Panc1 (cell line): ENCODE results near the gene GFRA3. TPM values are rescaled to one million over a fixed set of nuclear protein-coding genes. Genes with fewer than 3 reads are reported as not detected.
A peak's percentile ranks its signal among the peaks of the same experiment; 100 is the strongest.

Source experiments
- ATAC-seq: fragments of 200-7000 bp; cut with Tn5 transposase; 2 replicates; pipeline ENCODE4 v1.9.1; 2020; ENCODE audit warnings: mild to moderate bottlenecking, moderate library complexity
- BruUV-seq: library from RNA; stranded (reverse); fragments of 400-500 nt; replicated peaks from 2 replicates; lab custom pipeline; 2021; lab: Mats Ljungman, UMichigan
- CTCF ChIA-PET: fragments of 300-600 bp; sonication (Branson Sonifier 250); formaldehyde crosslinking; loops from one replicate; lab custom pipeline; 2022; ENCODE audit warnings: antibody characterized with exemption; lab: Charles Lee
- POLR2A ChIA-PET: fragments of 300-600 bp; sonication (Branson Sonifier 250); formaldehyde crosslinking; loops from one replicate; lab custom pipeline; 2022; ENCODE audit warnings: antibody characterized with exemption; lab: Charles Lee
- DNase-seq: peaks from one replicate; pipeline ENCODE4 v3.0.0-alpha.2; 2010; ENCODE audit warnings: low read depth, low spot score
- H3K27ac ChIP-seq: 2 replicates; pipeline ENCODE4 v1.5.1; 2011; ENCODE audit warnings: mild to moderate bottlenecking, low read length, inconsistent platforms
- H3K27me3 ChIP-seq: fragments of 200-500 bp; sonication (Bioruptor generic); 2 replicates; pipeline ENCODE4 v1.6.0; 2014; ENCODE audit warnings: low read length, inconsistent platforms; ENCODE audit not compliant: control insufficient read depth, insufficient read depth
- H3K36me3 ChIP-seq: fragments of 200-500 bp; sonication (Bioruptor generic); 2 replicates; pipeline ENCODE4 v1.5.1; 2014; ENCODE audit warnings: inconsistent platforms, mild to moderate bottlenecking, low read length, moderate library complexity; ENCODE audit not compliant: control insufficient read depth, insufficient read depth
- H3K4me1 ChIP-seq: 2 replicates; pipeline ENCODE4 v1.5.1; 2011; ENCODE audit warnings: inconsistent platforms, mild to moderate bottlenecking, low read length, moderate library complexity; ENCODE audit not compliant: control insufficient read depth, insufficient read depth
- H3K4me3 ChIP-seq, 2 experiments: 2 replicates each; pipeline ENCODE4 v1.5.1; 2011 to 2012; ENCODE audit warnings: low read depth in 2 of 2, low read length in 2 of 2, mild to moderate bottlenecking in 2 of 2, inconsistent platforms in 1 of 2, moderate library complexity in 1 of 2
- H3K9me3 ChIP-seq: fragments of 200-500 bp; sonication (Bioruptor generic); 2 replicates; pipeline ENCODE4 v1.5.1; 2014; ENCODE audit warnings: low read depth, mild to moderate bottlenecking, inconsistent platforms, low read length, moderate library complexity; ENCODE audit not compliant: control insufficient read depth, insufficient read depth
- CTCF ChIP-seq: fragments of 450-650 bp; IDR thresholded peaks from 2 replicates; pipeline ENCODE4 v1.5.1; 2017; ENCODE audit warnings: mild to moderate bottlenecking
- POLR2AphosphoS5 ChIP-seq: IDR thresholded peaks from 2 replicates; pipeline ENCODE4 v1.6.1; 2012; ENCODE audit warnings: mild to moderate bottlenecking, low read depth, low read length, moderate library complexity
- REST ChIP-seq, 2 experiments: IDR thresholded peaks; 2 replicates each; pipeline ENCODE4 v1.6.1; 2011 to 2012; ENCODE audit warnings: low read depth in 2 of 2, control low read depth in 1 of 2, low read length in 1 of 2, mild to moderate bottlenecking in 1 of 2, moderate library complexity in 1 of 2; ENCODE audit not compliant: insufficient read depth in 1 of 2
- SIN3A ChIP-seq: IDR thresholded peaks from 2 replicates; pipeline ENCODE4 v1.6.1; 2012; ENCODE audit warnings: low read depth, mild to moderate bottlenecking, low read length, moderate library complexity, borderline replicate concordance; ENCODE audit not compliant: insufficient read depth
- TCF7L2 ChIP-seq: IDR thresholded peaks from 2 replicates; pipeline ENCODE4 v1.6.1; 2011; ENCODE audit warnings: mild to moderate bottlenecking, low read depth, low read length, inconsistent platforms
- in situ Hi-C: cut with HindIII; loops from 2 replicates; pipeline ENCODE4 v1.10.0; 2016; ENCODE audit warnings: low sequenced_read_pairs, low pct_unique_long_range_greater_than_20kb
- intact Hi-C: fragments of 100-400 bp; cut with micrococcal nuclease; formaldehyde crosslinking; loops from one replicate; pipeline ENCODE4 v1.10.0; 2022; ENCODE audit not compliant: unreplicated experiment
- total RNA-seq: library from RNA; stranded (reverse); gene quantifications from one replicate; pipeline ENCODE4 v1.2.1, GENCODE V29; 2021; ENCODE audit not compliant: unreplicated experiment

The GFRA3 gene
- total RNA-seq, 1 experiment from 2014 or later = 1.5 TPM

GRCh38 chr5:138212828-138213160, 61.6 kb downstream of the GFRA3 start:
- no peak for DNase-seq
- ChIA-PET CTCF (interaction anchor here (1.0 kb wide), 1 partner anchor 139 kb away, joined by 8 read pairs; the partner anchor contains the start of gene KDM3B), POLR2A (interaction anchor here (0.6 kb wide), 2 partner anchors 56 to 66 kb away, joined by 3 to 4 read pairs; no protein-coding TSS in a partner anchor)
- H3K9me3 ChIP-seq = no peaks in the 10 kb centered on the region
- peak overlapping the region; percentile 91 for H3K27ac ChIP-seq
- H3K36me3 ChIP-seq = no peaks in the 10 kb centered on the region
- H3K4me3 ChIP-seq = peak overlapping the region; percentile 94 to 98
- peak; percentile 39 for ATAC-seq
- no peaks in the 10 kb centered on the region for H3K27me3 ChIP-seq
- intact Hi-C loops = no loop called here
- peaks cover 13% of the 10 kb centered on the region for H3K4me1 ChIP-seq
- BruUV-seq = TSS peak; percentile 85
- TF ChIP-seq TCF7L2 = no peak
- no peak for TF ChIP-seq POLR2AphosphoS5
- no peak for TF ChIP-seq SIN3A
- TF ChIP-seq CTCF = no peak
- no peak for TF ChIP-seq REST (IDR thresholded peaks at IDR 0.05; ENCODE audit: insufficient read depth in 1 of 2, low read depth in 2 of 2, low read length in 1 of 2)
- in situ Hi-C loops = no loop called here

GRCh38 chr5:138210985-138211384, 63.4 kb downstream of the GFRA3 start:
- TF ChIP-seq TCF7L2 = no peak
- no peak for TF ChIP-seq CTCF
- TF ChIP-seq POLR2AphosphoS5 = no peak
- no peak for TF ChIP-seq SIN3A
- TF ChIP-seq REST (IDR thresholded peaks at IDR 0.05; ENCODE audit: insufficient read depth in 1 of 2, low read depth in 2 of 2, low read length in 1 of 2) = no peak
- Histone ChIP-seq H3K4me3 (no peak overlapping the region), H3K9me3 (no peaks in the 10 kb centered on the region), H3K36me3 (no peaks in the 10 kb centered on the region; the same call in 1 of the 2 replicates), H3K27me3 (no peaks in the 10 kb centered on the region), H3K27ac (no peak overlapping the region), H3K4me1 (peaks cover 13% of the 10 kb centered on the region)
- no peak for ATAC-seq
- no peak for DNase-seq
- BruUV-seq = no TSS peak
- POLR2A ChIA-PET = no interaction called here
- intact Hi-C loops = no loop called here
- CTCF ChIA-PET = interaction anchor here (0.7 kb wide), 1 partner anchor 41 kb away, joined by 3 read pairs; no protein-coding TSS in a partner anchor
- in situ Hi-C loops = no loop called here
